RWPE1 (cell line): ENCODE results near the gene CXCL14.

Experiments used
- CTCF ChIA-PET: fragments of 350-600 bp; sonication (Branson Sonifier 250); formaldehyde crosslinking; extraction: SDS; loops from one replicate; lab custom pipeline; 2021; lab: Yijun Ruan, JAX
- POLR2A ChIA-PET: fragments of 400-600 bp; formaldehyde crosslinking; extraction: SDS; loops from one replicate; lab custom pipeline; 2020; ENCODE audit warnings: antibody characterized with exemption; ENCODE audit not compliant: low non-redundant PET; lab: Yijun Ruan, JAX
- DNase-seq: peaks from one replicate; pipeline ENCODE4 v3.0.0; 2012; ENCODE audit warnings: low spot score
- H3K27ac ChIP-seq: fragments of 450-650 bp; 2 replicates; pipeline ENCODE4 v1.5.1; 2017
- TF ChIP-seq, protein P1 (sequence below): fragments of 450-650 bp; conservative IDR thresholded peaks from 2 replicates; pipeline ENCODE4 v1.5.1; 2017; ENCODE audit warnings: low read depth, mild to moderate bottlenecking

Gene CXCL14

GRCh38 chr5:135584276-135584675 lies 5.5 kb upstream of the CXCL14 start:
- CTCF ChIA-PET: interaction anchor here (0.7 to 1.1 kb wide), 4 partner anchors 11 to 1630 kb away, joined by 3 to 8 read pairs (median 4); no protein-coding TSS in a partner anchor

GRCh38 chr5:135582099-135582781 lies 3.4 kb upstream of the CXCL14 start:
- TF ChIP-seq, protein P1, sequence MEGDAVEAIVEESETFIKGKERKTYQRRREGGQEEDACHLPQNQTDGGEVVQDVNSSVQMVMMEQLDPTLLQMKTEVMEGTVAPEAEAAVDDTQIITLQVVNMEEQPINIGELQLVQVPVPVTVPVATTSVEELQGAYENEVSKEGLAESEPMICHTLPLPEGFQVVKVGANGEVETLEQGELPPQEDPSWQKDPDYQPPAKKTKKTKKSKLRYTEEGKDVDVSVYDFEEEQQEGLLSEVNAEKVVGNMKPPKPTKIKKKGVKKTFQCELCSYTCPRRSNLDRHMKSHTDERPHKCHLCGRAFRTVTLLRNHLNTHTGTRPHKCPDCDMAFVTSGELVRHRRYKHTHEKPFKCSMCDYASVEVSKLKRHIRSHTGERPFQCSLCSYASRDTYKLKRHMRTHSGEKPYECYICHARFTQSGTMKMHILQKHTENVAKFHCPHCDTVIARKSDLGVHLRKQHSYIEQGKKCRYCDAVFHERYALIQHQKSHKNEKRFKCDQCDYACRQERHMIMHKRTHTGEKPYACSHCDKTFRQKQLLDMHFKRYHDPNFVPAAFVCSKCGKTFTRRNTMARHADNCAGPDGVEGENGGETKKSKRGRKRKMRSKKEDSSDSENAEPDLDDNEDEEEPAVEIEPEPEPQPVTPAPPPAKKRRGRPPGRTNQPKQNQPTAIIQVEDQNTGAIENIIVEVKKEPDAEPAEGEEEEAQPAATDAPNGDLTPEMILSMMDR: no peak
- CTCF ChIA-PET: no interaction called here
- H3K27ac ChIP-seq: no peak overlapping the region
- POLR2A ChIA-PET: no interaction called here
- DNase-seq: no peak

More at GRCh38 chr5:135584276-135584675, 5.5 kb upstream of the CXCL14 start:
- no peak overlapping the region for H3K27ac ChIP-seq
- POLR2A ChIA-PET: no interaction called here
- no peak for DNase-seq
- TF ChIP-seq, protein P1: no peak

- TF ChIP-seq, protein P1: no peak
Observed at GRCh38 chr5:135578305-135578684, 496 bp downstream of the CXCL14 start.

DNA sequence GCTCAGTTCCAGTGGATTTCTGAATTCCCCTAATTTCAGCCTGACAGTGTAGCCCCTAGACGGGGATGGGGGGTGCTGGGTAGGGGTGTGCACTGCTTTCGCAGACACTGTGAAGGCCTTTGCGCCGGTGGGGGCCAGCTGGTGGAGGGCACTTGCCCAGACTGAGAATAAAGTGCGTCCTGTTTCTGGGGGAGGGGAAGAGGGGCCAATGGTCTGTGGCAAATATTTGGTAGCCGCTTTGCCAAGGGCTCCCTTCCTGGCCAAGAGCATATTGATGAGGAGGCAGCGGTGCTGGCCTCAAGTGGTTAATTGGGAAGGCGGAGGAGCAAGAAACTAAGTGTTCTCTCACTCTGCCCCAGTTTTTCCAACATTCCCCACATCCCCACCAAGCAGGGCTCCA lies 1.4 kb downstream of the CXCL14 start:
- TF ChIP-seq, protein P1: no peak
- ChIA-PET CTCF (interaction anchor here (1.4 to 5.3 kb wide), 2 partner anchors 11 to 27 kb away, joined by 4 to 40 read pairs; no protein-coding TSS in a partner anchor), POLR2A (interaction anchor here (0.7 kb wide), 1 partner anchor 73 kb away, joined by 3 read pairs; no protein-coding TSS in a partner anchor)
- no peak overlapping the region for H3K27ac ChIP-seq
- DNase-seq: no peak

More at GRCh38 chr5:135578305-135578684, 496 bp downstream of the CXCL14 start:
- CTCF ChIA-PET: interaction anchor here (0.7 to 5.3 kb wide), 5 partner anchors 9 to 302 kb away, joined by 3 to 40 read pairs (median 4); no protein-coding TSS in a partner anchor
- no peak for DNase-seq
- H3K27ac ChIP-seq: no peak overlapping the region
- POLR2A ChIA-PET: no interaction called here

DNA sequence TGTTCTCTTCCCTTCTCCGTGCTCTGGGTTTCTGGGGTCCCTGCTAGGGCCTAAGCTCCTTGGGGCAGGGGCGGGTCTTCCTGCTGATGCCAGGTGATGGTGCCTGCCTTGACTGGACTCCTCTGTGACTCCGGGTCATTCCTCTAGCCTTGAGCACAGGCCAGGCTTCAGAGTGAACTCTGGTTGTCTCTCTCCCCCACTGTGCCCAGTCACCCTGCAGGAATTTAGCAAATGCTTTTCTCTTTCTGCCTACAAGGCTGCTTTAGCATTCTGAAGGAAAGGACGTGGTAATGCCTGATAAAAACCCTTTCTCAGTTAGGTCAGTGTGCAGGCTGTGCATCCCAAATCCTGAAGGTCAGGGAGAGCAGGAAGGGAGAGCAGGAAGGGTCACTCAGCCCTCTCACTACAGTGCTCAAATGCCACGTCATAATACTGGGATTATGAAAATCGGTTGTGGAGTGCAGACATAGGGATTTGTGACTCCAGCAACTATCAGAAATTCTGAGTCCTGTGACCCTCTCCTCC lies 2.7 kb downstream of the CXCL14 start:
- H3K27ac ChIP-seq: no peak overlapping the region
- CTCF ChIA-PET: interaction anchor here (0.6 to 5.3 kb wide), 4 partner anchors 10 to 121 kb away, joined by 3 to 40 read pairs (median 4); no protein-coding TSS in a partner anchor
- no peak for DNase-seq
- TF ChIP-seq, protein P1: no peak
- POLR2A ChIA-PET: no interaction called here

GRCh38 chr5:135574493-135574892 lies 4.3 kb downstream of the CXCL14 start:
- DNase-seq: no peak
- no peak overlapping the region for H3K27ac ChIP-seq
- ChIA-PET CTCF (interaction anchor here (0.7 to 1.4 kb wide), 6 partner anchors 9 to 401 kb away, joined by 3 to 5 read pairs (median 4); no protein-coding TSS in a partner anchor), POLR2A (no interaction called here)
- TF ChIP-seq, protein P1: no peak
